MCF 10A (cell line): Measurements from ENCODE around the gene TUBB3. TPM values are rescaled to one million over a fixed set of nuclear protein-coding genes. Genes with fewer than 3 reads are reported as not detected.

Experiments
- BruUV-seq: library from RNA; stranded (reverse); fragments of 400-500 nt; replicated peaks from 2 replicates; lab custom pipeline; 2021; lab: Mats Ljungman, UMichigan
- CTCF ChIA-PET: fragments of 300-600 bp; sonication (Branson Sonifier 250); formaldehyde crosslinking; extraction: SDS; loops from one replicate; lab custom pipeline; 2021; ENCODE audit warnings: antibody characterized with exemption, inconsistent platforms; lab: Yijun Ruan, JAX
- POLR2A ChIA-PET: fragments of 300-600, 350-650 bp; sonication (Branson Sonifier 250); formaldehyde crosslinking; extraction: SDS; loops from one replicate; lab custom pipeline; 2020; ENCODE audit warnings: antibody characterized with exemption, inconsistent platforms; lab: Yijun Ruan, JAX
- DNase-seq: peaks from one replicate; pipeline ENCODE4 v3.0.0-alpha.2; 2018; ENCODE audit not compliant: unreplicated experiment
- H3K27ac Mint-ChIP-seq: one replicate; pipeline ENCODE4 v1.8.0; 2022; ENCODE audit warnings: mild to moderate bottlenecking, low read depth, mixed read lengths; ENCODE audit not compliant: unreplicated experiment
- H3K27me3 Mint-ChIP-seq: one replicate; pipeline ENCODE4 v1.8.0; 2022; ENCODE audit warnings: mixed read lengths; ENCODE audit not compliant: insufficient read depth, unreplicated experiment
- H3K36me3 Mint-ChIP-seq: one replicate; pipeline ENCODE4 v1.8.0; 2022; ENCODE audit warnings: mild to moderate bottlenecking, moderate library complexity, mixed read lengths; ENCODE audit not compliant: insufficient read depth, unreplicated experiment
- H3K4me1 Mint-ChIP-seq: one replicate; pipeline ENCODE4 v1.8.0; 2022; ENCODE audit warnings: mixed read lengths; ENCODE audit not compliant: insufficient read depth, unreplicated experiment
- H3K4me3 Mint-ChIP-seq: one replicate; pipeline ENCODE4 v1.8.0; 2022; ENCODE audit warnings: mild to moderate bottlenecking, moderate library complexity, mixed read lengths; ENCODE audit not compliant: unreplicated experiment
- H3K9me3 Mint-ChIP-seq: one replicate; pipeline ENCODE4 v1.8.0; 2022; ENCODE audit warnings: mixed read lengths; ENCODE audit not compliant: unreplicated experiment
- intact Hi-C: fragments of 100-400 bp; cut with micrococcal nuclease; formaldehyde crosslinking; loops from 2 replicates; pipeline ENCODE4 v1.14.1; 2022
- total RNA-seq: library from RNA; stranded (reverse); gene quantifications from 2 replicates; pipeline ENCODE4 v1.2.3, GENCODE V29; 2022
- TF ChIP-seq, protein P1 (sequence below): fragments of 200-600 bp; IDR thresholded peaks from one replicate; pipeline ENCODE4 v1.8.0; 2022; ENCODE audit warnings: antibody characterized with exemption, mild to moderate bottlenecking; ENCODE audit not compliant: unreplicated experiment

Gene TUBB3
- total RNA-seq, 1 experiment from 2014 or later = 23.0 TPM

DNA sequence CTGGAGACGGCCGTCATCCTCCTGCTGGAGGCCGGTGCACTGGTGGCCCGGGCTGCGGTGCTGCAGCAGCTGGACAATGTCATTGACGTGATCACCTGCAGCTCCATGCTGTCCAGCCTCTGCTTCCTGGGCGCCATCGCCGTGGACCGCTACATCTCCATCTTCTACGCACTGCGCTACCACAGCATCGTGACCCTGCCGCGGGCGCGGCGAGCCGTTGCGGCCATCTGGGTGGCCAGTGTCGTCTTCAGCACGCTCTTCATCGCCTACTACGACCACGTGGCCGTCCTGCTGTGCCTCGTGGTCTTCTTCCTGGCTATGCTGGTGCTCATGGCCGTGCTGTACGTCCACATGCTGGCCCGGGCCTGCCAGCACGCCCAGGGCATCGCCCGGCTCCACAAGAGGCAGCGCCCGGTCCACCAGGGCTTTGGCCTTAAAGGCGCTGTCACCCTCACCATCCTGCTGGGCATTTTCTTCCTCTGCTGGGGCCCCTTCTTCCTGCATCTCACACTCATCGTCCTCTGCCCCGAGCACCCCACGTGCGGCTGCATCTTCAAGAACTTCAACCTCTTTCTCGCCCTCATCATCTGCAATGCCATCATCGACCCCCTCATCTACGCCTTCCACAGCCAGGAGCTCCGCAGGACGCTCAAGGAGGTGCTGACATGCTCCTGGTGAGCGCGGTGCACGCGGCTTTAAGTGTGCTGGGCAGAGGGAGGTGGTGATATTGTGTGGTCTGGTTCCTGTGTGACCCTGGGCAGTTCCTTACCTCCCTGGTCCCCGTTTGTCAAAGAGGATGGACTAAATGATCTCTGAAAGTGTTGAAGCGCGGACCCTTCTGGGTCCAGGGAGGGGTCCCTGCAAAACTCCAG is 3.4 kb upstream of the TUBB3 start:
- CTCF ChIA-PET = no interaction called here
- no TSS peak for BruUV-seq
- DNase-seq = no peak

DNA sequence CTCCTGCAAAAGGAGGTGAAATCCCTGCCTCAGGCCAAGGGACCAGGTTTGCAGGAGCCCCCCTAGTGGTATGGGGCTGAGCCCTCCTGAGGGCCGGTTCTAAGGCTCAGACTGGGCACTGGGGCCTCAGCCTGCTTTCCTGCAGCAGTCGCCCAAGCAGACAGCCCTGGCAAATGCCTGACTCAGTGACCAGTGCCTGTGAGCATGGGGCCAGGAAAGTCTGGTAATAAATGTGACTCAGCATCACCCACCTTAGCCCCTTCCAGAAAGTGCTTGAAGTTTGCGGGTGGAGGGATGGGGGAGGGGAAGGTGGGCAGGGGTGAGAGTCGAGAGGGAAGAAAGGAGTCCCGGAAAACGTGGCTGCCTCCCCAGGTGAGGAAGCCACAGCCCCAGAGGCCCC is 2.4 kb upstream of the TUBB3 start:
- intact Hi-C loops = loop anchor here (5.0 kb wide), 1 partner anchor 218 kb away; the partner anchor contains the start of gene SPATA2L
- no peak for DNase-seq
- Mint-ChIP-seq H3K9me3 (no peaks in the 10 kb centered on the region), H3K4me3 (no peak overlapping the region), H3K27ac (no peak overlapping the region), H3K36me3 (peaks cover 13% of the 10 kb centered on the region), H3K27me3 (no peaks in the 10 kb centered on the region), H3K4me1 (peaks cover 17% of the 10 kb centered on the region)
- POLR2A ChIA-PET = interaction anchor here (2.2 kb wide), 1 partner anchor 14 kb away, joined by 8 read pairs; no protein-coding TSS in a partner anchor
- BruUV-seq = no TSS peak
- TF ChIP-seq, protein P1, sequence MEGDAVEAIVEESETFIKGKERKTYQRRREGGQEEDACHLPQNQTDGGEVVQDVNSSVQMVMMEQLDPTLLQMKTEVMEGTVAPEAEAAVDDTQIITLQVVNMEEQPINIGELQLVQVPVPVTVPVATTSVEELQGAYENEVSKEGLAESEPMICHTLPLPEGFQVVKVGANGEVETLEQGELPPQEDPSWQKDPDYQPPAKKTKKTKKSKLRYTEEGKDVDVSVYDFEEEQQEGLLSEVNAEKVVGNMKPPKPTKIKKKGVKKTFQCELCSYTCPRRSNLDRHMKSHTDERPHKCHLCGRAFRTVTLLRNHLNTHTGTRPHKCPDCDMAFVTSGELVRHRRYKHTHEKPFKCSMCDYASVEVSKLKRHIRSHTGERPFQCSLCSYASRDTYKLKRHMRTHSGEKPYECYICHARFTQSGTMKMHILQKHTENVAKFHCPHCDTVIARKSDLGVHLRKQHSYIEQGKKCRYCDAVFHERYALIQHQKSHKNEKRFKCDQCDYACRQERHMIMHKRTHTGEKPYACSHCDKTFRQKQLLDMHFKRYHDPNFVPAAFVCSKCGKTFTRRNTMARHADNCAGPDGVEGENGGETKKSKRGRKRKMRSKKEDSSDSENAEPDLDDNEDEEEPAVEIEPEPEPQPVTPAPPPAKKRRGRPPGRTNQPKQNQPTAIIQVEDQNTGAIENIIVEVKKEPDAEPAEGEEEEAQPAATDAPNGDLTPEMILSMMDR = no peak
- CTCF ChIA-PET = interaction anchor here (0.6 kb wide), 1 partner anchor 234 kb away, joined by 3 read pairs; the partner anchor contains the start of gene CDK10

More for the DNA sequence above, 3.4 kb upstream of the TUBB3 start:
- intact Hi-C loops = loop anchor here (5.0 kb wide), 1 partner anchor 217 kb away; the partner anchor contains the start of gene SPATA2L
- Mint-ChIP-seq H3K36me3 (peaks cover 13% of the 10 kb centered on the region), H3K27me3 (no peaks in the 10 kb centered on the region), H3K4me1 (peaks cover 17% of the 10 kb centered on the region), H3K27ac (no peak overlapping the region), H3K4me3 (no peak overlapping the region), H3K9me3 (no peaks in the 10 kb centered on the region)
- TF ChIP-seq, protein P1 = no peak
- POLR2A ChIA-PET = no interaction called here

DNA sequence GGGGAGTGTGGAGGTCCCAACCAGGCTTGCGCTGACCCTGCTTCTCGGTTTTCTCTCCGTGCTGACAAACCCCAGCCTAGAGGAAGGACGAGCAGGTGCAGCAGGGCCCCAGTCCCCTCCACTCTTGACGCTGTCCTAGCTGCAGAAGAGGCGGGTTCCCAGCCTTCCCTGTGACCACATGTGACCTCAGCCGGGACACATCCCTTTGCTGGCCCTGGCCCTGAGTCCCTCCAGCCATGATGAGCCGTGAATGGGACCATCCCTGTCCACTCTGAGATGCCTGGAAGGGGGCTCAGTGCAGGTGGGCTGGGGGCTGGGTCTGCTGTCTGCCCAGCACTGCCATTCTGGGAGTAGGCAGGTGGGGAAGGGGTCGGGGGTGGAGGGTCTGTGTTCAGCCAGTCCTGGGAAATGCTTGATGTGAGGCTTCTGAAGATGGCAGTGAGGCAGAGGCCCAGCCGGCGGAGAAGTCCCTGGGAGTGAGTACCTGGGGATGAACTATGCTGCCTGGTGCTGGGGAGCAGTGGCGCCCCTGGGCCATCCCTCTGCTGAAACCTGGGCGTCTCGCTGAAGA is 1.9 kb upstream of the TUBB3 start:
- H3K4me1 Mint-ChIP-seq = peaks cover 17% of the 10 kb centered on the region
- no TSS peak for BruUV-seq
- ChIA-PET CTCF (interaction anchor here (0.6 kb wide), 2 partner anchors 235 to 379 kb away, joined by 3 to 5 read pairs; partner anchors contain the start of gene CDK10), POLR2A (interaction anchor here (0.7 to 4.0 kb wide), 8 partner anchors 11 to 201 kb away, joined by 4 to 31 read pairs (median 6); partner anchors contain the start of genes TCF25 and VPS9D1)
- DNase-seq = no peak
- intact Hi-C loops = loop anchor here (5.0 kb wide), 1 partner anchor 219 kb away; the partner anchor contains the start of gene SPATA2L
- H3K36me3 Mint-ChIP-seq = peaks cover 11% of the 10 kb centered on the region
- H3K27ac Mint-ChIP-seq = peak overlapping the region; percentile 76
- TF ChIP-seq, protein P1 = no peak
- H3K27me3 Mint-ChIP-seq = no peaks in the 10 kb centered on the region
- no peaks in the 10 kb centered on the region for H3K9me3 Mint-ChIP-seq
- H3K4me3 Mint-ChIP-seq = no peak overlapping the region
